Stimulated activated CD4-positive, alpha-beta T cell treated with anti-CD3 and anti-CD28 coated beads, Interleukin-15, amount 100 ng/mL, for 1 hour (primary cell): Measurements from ENCODE around the gene ZNF804B.
"Not testable (repeated sequence)": the region's sequence is repeated elsewhere in the genome, so short reads cannot be mapped to it uniquely, and the experiment has no call there.

Experiments
- DNase-seq, 2 donors: peaks; one replicate each; pipeline ENCODE4 v3.0.0-alpha.2; 2020; ENCODE audit warnings: low read depth in 1 of 2, low spot score in 1 of 2

ZNF804B gene

GRCh38 chr7:89077992-89078391 is 318.5 kb downstream of the ZNF804B start:
- no peak for DNase-seq

GRCh38 chr7:89085580-89085979 is 326.1 kb downstream of the ZNF804B start:
- DNase-seq: no peak

GRCh38 chr7:89091550-89091949 is 332.1 kb downstream of the ZNF804B start:
- DNase-seq: no peak

GRCh38 chr7:89094269-89094668 is 334.8 kb downstream of the ZNF804B start:
- DNase-seq: no peak

- no peak for DNase-seq
Observed at GRCh38 chr7:89103564-89103963, 344.1 kb downstream of the ZNF804B start.

- DNase-seq: no peak
Observed at GRCh38 chr7:89104748-89105685, 345.5 kb downstream of the ZNF804B start.

GRCh38 chr7:89123871-89124270 is 364.4 kb downstream of the ZNF804B start:
- no peak for DNase-seq

GRCh38 chr7:89129600-89130375 is 370.3 kb downstream of the ZNF804B start:
- DNase-seq: no peak

- no peak for DNase-seq
Observed at GRCh38 chr7:89133357-89133756, 373.9 kb downstream of the ZNF804B start.

- DNase-seq: no peak
Observed at GRCh38 chr7:89133819-89134218, 374.3 kb downstream of the ZNF804B start.

- DNase-seq: no peak
Observed at GRCh38 chr7:89145801-89146200, 386.3 kb downstream of the ZNF804B start.

GRCh38 chr7:89160107-89160506 is 400.6 kb downstream of the ZNF804B start:
- no peak for DNase-seq

- no peak for DNase-seq
Observed at GRCh38 chr7:89165421-89165820, 405.9 kb downstream of the ZNF804B start.

- no peak for DNase-seq
Observed at GRCh38 chr7:89170628-89171027, 411.1 kb downstream of the ZNF804B start.

GRCh38 chr7:89182116-89182515 is 422.6 kb downstream of the ZNF804B start:
- no peak for DNase-seq

GRCh38 chr7:89183712-89184111 is 424.2 kb downstream of the ZNF804B start:
- no peak for DNase-seq

GRCh38 chr7:89200758-89201157 is 441.3 kb downstream of the ZNF804B start:
- no peak for DNase-seq

- no peak for DNase-seq
Observed at GRCh38 chr7:89223900-89224395, 464.4 kb downstream of the ZNF804B start.

GRCh38 chr7:89228688-89229171 is 469.2 kb downstream of the ZNF804B start:
- DNase-seq: not testable (repeated sequence)

GRCh38 chr7:89238156-89238555 is 478.7 kb downstream of the ZNF804B start:
- no peak for DNase-seq

- DNase-seq: no peak
Observed at GRCh38 chr7:89246196-89246595, 486.7 kb downstream of the ZNF804B start.

GRCh38 chr7:89247207-89247606 is 487.7 kb downstream of the ZNF804B start:
- no peak for DNase-seq
